Epithelial cell of esophagus (primary cell): ENCODE measurements around the gene OPRL1.

Experiments used
- DNase-seq: peaks from one replicate; pipeline ENCODE4 v3.0.0; 2010; ENCODE audit warnings: low read depth
- H3K4me3 ChIP-seq: 2 replicates; pipeline ENCODE4 v1.5.1; 2011; ENCODE audit warnings: mild to moderate bottlenecking, low read length, control low read depth
- CTCF ChIP-seq: IDR thresholded peaks from 2 replicates; pipeline ENCODE4 v1.5.1; 2011; ENCODE audit warnings: low read depth, mild to moderate bottlenecking, low read length, control low read depth, inconsistent platforms; ENCODE audit not compliant: insufficient read depth; ENCODE audit errors: missing control alignments

OPRL1 gene

GRCh38 chr20:64138276-64138815 is 58.5 kb downstream of the OPRL1 start:
- no peak overlapping the region for H3K4me3 ChIP-seq
- TF ChIP-seq CTCF: no peak
- no peak for DNase-seq

GRCh38 chr20:64139199-64140060 is 59.5 kb downstream of the OPRL1 start:
- no peak overlapping the region for H3K4me3 ChIP-seq
- no peak for DNase-seq
- no peak for TF ChIP-seq CTCF

GRCh38 chr20:64140061-64140931 is 60.4 kb downstream of the OPRL1 start:
- no peak for DNase-seq
- no peak for TF ChIP-seq CTCF
- H3K4me3 ChIP-seq: no peak overlapping the region

GRCh38 chr20:64140956-64141355 is 61.1 kb downstream of the OPRL1 start:
- TF ChIP-seq CTCF: no peak
- no peak for DNase-seq
- no peak overlapping the region for H3K4me3 ChIP-seq

- no peak for TF ChIP-seq CTCF
- no peak for DNase-seq
- no peak overlapping the region for H3K4me3 ChIP-seq
These were observed 62.7 kb downstream of the OPRL1 start for GRCh38 chr20:64142590-64142989.

GRCh38 chr20:64143018-64143801 is 63.3 kb downstream of the OPRL1 start:
- no peak overlapping the region for H3K4me3 ChIP-seq
- no peak for DNase-seq
- TF ChIP-seq CTCF: no peak
